ENCODE results near the gene SLC7A11.
"Not testable (repeated sequence)": the region's sequence is repeated elsewhere in the genome, so short reads cannot be mapped to it uniquely, and the experiment has no call there.

Gene SLC7A11

DNA sequence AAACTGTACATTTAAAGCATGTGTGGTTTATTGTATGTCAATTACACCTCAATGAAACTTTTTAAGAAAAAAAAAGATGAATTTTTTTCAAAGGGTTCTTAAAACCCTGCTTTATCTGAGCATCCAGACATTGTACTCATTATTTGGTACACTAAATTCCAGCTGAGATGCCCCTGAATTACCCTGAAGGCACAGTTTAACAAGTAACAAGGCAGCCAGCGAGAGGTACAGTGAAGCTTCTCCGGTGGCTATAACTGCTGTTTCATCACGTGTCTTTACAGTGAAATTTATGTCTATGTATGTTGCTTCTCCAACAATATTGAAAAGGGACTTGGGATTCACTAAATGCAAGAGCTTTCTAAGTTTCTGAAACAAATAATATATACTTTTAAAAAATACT lies 15.8 kb downstream of the SLC7A11 start:
- Histone ChIP-seq H3K4me1 (ENCODE audit: insufficient read depth, low read length) (peaks cover 48% of the 10 kb centered on the region), H3K27ac (ENCODE audit: low read length) (no peak overlapping the region), H3K36me3 (ENCODE audit: insufficient read depth, low read depth, low read length) (peaks cover 11% of the 10 kb centered on the region)

DNA sequence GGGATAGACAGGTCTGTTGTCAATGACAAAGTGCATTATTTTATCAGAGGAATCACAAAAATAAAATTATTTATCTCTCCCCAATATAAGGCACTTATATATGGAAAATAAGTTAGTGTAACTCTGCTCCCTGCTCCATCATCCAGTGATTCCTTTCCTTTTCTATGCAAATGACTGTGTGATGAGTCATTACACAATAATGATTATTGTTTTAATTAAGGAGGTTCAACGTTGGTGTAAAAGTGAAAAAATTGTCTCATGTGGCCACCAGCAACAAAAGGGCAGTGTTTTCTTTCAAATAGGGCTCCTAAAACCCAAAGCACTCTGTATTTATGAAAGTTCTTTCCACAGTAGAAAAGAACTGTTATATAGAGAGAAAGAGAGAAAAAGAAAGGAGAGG lies 16.7 kb downstream of the SLC7A11 start:
- H3K36me3 ChIP-seq (ENCODE audit: insufficient read depth, low read depth, low read length) = peaks cover 14% of the 10 kb centered on the region
- no peaks in the 10 kb centered on the region for H3K27me3 ChIP-seq (ENCODE audit: insufficient read depth, low read length)
- no peak overlapping the region for H3K4me3 ChIP-seq (ENCODE audit: low read length)
- no peak overlapping the region; the same call in 1 of the 2 replicates for H3K9ac ChIP-seq (ENCODE audit: low read depth, low read length)
- H3K4me1 ChIP-seq (ENCODE audit: insufficient read depth, low read length) = peaks cover 53% of the 10 kb centered on the region
- H3K27ac ChIP-seq (ENCODE audit: low read length) = peak overlapping the region; percentile 4
- no peaks in the 10 kb centered on the region for H3K9me3 ChIP-seq (ENCODE audit: insufficient read depth, low read depth, low read length)

More for the DNA sequence above, 15.8 kb downstream of the SLC7A11 start:
- H3K9me3 ChIP-seq (ENCODE audit: insufficient read depth, low read depth, low read length) = no peaks in the 10 kb centered on the region
- no peak overlapping the region for H3K4me3 ChIP-seq (ENCODE audit: low read length)
- no peak overlapping the region for H3K9ac ChIP-seq (ENCODE audit: low read depth, low read length)
- no peaks in the 10 kb centered on the region for H3K27me3 ChIP-seq (ENCODE audit: insufficient read depth, low read length)

DNA sequence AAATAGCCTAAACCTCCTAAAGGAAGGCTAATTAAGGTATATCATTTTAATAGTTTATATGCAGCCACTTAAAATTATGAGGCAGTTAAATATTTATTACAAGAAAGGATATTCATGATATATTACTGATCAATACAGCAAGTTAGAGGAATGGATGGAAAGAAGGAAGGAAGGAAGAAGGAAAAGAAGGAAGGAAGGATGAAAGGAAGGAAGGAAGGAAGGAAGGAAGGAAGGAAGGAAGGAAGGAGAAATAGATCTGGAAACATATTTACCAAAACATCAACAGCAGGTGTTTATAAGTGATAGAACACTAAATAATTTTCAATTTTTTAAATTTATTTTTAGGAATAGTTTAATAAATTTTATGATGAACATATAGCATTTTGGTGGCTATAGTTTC lies 17.5 kb downstream of the SLC7A11 start:
- Histone ChIP-seq H3K4me1 (ENCODE audit: insufficient read depth, low read length) (peaks cover 53% of the 10 kb centered on the region), H3K9me3 (ENCODE audit: insufficient read depth, low read depth, low read length) (no peaks in the 10 kb centered on the region), H3K9ac (ENCODE audit: low read depth, low read length) (no peak overlapping the region), H3K4me3 (ENCODE audit: low read length) (no peak overlapping the region), H3K27me3 (ENCODE audit: insufficient read depth, low read length) (no peaks in the 10 kb centered on the region), H3K36me3 (ENCODE audit: insufficient read depth, low read depth, low read length) (peaks cover 8% of the 10 kb centered on the region), H3K27ac (ENCODE audit: low read length) (no peak overlapping the region)

DNA sequence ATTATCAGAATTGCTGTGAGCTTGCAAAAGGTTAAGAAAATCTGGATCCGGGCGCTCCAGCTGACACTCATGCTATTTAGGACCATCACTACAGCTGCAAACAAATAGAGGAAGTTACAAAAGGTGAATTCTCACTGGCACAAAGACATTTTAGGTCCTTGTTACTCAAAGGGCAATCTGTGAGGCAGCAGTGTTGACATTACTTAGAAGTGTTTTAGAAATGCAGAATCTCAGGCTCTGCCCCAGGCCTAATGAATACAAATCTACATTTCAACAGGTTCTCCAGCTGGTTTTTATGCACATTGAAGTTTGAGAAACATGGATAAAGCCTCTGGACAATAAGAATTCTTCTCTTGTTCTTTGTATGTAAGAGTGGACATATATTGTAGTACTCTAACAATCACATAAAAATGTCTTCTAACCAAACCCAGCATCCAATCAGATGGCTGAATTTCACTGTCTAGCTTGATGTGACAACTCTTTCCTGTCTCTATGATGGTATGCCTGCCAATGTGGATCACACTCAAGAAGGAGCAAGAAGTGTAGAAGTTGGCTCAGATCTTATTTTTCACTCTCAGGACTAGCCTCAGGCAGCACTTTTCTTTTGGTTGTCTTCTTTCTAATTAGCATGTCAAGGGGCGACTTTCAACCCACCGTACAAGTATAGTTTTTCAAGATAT lies 18.8 kb downstream of the SLC7A11 start:
- peak overlapping the region; percentile 68 for H3K9ac ChIP-seq (ENCODE audit: low read depth, low read length)
- H3K4me1 ChIP-seq (ENCODE audit: insufficient read depth, low read length) = peaks cover 51% of the 10 kb centered on the region
- H3K36me3 ChIP-seq (ENCODE audit: insufficient read depth, low read depth, low read length) = peaks cover 16% of the 10 kb centered on the region
- peak overlapping the region; percentile 61 for H3K4me3 ChIP-seq (ENCODE audit: low read length)
- no peaks in the 10 kb centered on the region for H3K27me3 ChIP-seq (ENCODE audit: insufficient read depth, low read length)
- H3K9me3 ChIP-seq (ENCODE audit: insufficient read depth, low read depth, low read length) = no peaks in the 10 kb centered on the region
- peak overlapping the region; percentile 60 for H3K27ac ChIP-seq (ENCODE audit: low read length)

DNA sequence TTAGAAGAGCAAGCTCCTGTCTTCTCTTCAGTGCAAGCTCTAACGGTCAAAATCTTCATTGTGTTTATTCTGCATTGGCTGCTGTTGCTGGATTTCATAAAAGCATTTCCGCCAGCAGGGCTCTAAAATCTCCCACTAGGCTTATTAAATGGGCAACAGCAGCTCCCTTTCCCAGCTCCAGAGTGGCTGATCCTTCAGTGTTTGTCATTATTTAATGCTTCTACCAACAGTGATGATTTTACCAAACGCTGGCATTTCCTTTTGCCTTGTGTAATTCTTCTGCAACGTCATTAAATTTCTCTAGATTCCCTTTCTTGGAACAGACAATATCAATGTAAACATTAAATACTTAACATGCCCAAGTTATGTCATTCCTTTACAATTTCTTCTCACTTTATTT lies 20.1 kb downstream of the SLC7A11 start:
- H3K9ac ChIP-seq (ENCODE audit: low read depth, low read length) = no peak overlapping the region
- H3K9me3 ChIP-seq (ENCODE audit: insufficient read depth, low read depth, low read length) = no peaks in the 10 kb centered on the region
- peaks cover 21% of the 10 kb centered on the region for H3K36me3 ChIP-seq (ENCODE audit: insufficient read depth, low read depth, low read length)
- H3K27ac ChIP-seq (ENCODE audit: low read length) = no peak overlapping the region
- peaks cover 56% of the 10 kb centered on the region for H3K4me1 ChIP-seq (ENCODE audit: insufficient read depth, low read length)
- H3K27me3 ChIP-seq (ENCODE audit: insufficient read depth, low read length) = no peaks in the 10 kb centered on the region
- H3K4me3 ChIP-seq (ENCODE audit: low read length) = no peak overlapping the region

DNA sequence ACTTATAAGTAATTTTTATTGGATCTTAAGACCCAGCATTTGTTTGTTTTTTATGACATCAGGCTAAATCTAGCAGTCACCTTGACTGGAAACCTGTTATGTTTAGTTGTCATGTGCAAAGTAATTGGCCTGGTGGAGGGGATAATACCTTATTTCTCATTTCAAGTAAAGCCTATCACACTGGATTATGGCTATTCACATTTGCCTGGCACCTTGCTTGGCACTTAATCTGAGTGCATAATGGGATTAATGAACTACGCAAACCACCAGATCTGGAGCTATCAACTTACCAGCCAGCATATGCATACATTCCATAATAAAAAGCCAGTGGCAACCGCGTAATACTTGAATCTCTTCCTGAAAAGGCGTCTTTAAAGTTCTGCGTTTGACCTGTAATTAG lies 23.2 kb downstream of the SLC7A11 start:
- Histone ChIP-seq H3K27ac (ENCODE audit: low read length) (no peak overlapping the region), H3K4me3 (ENCODE audit: low read length) (no peak overlapping the region), H3K4me1 (ENCODE audit: insufficient read depth, low read length) (peaks cover 52% of the 10 kb centered on the region), H3K36me3 (ENCODE audit: insufficient read depth, low read depth, low read length) (peaks cover 28% of the 10 kb centered on the region), H3K9ac (ENCODE audit: low read depth, low read length) (no peak overlapping the region), H3K27me3 (ENCODE audit: insufficient read depth, low read length) (no peaks in the 10 kb centered on the region), H3K9me3 (ENCODE audit: insufficient read depth, low read depth, low read length) (no peaks in the 10 kb centered on the region)

DNA sequence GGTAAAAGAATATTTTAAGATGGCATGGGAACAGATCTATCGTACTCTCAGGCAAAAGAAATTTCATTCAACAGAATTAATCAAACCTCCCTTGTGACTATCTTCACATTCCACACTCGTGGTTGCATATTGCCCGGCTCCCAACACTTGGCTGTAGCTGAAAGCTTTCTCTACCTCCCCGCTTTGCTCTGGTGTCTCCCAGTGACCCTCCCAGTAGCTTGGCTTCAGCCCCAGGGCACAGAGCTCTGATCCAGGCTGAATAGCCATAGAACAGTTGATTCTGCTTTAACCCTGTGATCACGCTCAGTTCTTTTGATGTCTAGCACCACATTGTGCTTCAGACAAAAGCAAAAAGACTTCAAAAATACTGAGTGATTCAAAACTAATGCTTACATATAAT lies 24.6 kb downstream of the SLC7A11 start:
- no peaks in the 10 kb centered on the region for H3K27me3 ChIP-seq (ENCODE audit: insufficient read depth, low read length)
- H3K9ac ChIP-seq (ENCODE audit: low read depth, low read length) = no peak overlapping the region
- peaks cover 37% of the 10 kb centered on the region for H3K36me3 ChIP-seq (ENCODE audit: insufficient read depth, low read depth, low read length)
- no peak overlapping the region for H3K4me3 ChIP-seq (ENCODE audit: low read length)
- peaks cover 40% of the 10 kb centered on the region for H3K4me1 ChIP-seq (ENCODE audit: insufficient read depth, low read length)
- H3K9me3 ChIP-seq (ENCODE audit: insufficient read depth, low read depth, low read length) = no peaks in the 10 kb centered on the region
- no peak overlapping the region for H3K27ac ChIP-seq (ENCODE audit: low read length)

DNA sequence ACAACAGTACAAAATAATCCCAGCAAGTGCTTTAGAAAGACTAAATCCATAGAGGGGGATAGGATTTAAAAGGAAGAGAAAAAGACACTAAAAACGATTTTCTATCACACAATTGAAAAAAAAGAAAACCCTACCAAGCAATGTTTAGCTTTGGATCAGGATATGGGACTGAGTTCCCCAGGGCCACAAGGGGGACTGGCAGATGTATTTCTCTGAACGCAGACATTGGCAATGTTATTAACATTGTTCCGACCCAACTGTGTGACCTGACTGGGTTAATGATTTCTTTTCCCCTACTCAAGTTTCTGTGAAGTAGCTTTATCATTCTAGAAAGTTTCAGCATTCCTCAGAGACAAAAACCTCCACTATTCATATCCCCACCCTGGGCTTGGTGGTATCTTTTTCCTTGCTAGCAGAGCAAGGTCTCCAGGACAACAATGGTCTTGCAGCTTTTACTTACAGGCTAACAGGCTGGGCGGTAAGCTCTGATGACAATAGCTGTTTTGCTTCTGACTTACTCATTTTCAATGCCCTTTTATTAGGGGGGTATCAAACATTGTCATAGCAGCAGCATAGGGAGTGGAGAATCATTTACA lies 25.8 kb downstream of the SLC7A11 start:
- H3K27ac ChIP-seq (ENCODE audit: low read length) = peak overlapping the region; percentile 75
- no peak overlapping the region for H3K4me3 ChIP-seq (ENCODE audit: low read length)

DNA sequence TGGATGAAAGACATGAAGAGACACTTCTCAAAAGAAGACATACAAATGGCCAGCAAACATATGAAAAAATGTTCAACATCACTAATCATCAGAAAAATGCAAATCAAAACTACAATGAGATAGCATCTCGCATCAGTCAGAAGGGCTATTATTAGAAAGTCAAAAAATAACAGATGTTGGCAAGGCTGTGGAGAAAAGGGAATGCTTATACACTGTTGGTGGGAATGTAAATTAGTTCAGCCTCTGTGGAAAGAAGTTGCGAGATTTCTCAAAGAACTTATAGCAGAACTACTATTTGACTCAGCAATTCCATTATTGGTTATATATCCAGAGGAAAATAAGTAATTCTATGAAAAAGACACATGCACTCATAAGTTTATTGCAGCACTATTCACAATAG lies 31.6 kb downstream of the SLC7A11 start:
- H3K9me3 ChIP-seq (ENCODE audit: insufficient read depth, low read depth, low read length); H3K4me1 ChIP-seq (ENCODE audit: insufficient read depth, low read length); H3K9ac ChIP-seq (ENCODE audit: low read depth, low read length); H3K27me3 ChIP-seq (ENCODE audit: insufficient read depth, low read length); H3K4me3 ChIP-seq (ENCODE audit: low read length); H3K27ac ChIP-seq (ENCODE audit: low read length): not testable (repeated sequence)
- peaks cover 23% of the 10 kb centered on the region; the same call in 1 of the 2 replicates for H3K36me3 ChIP-seq (ENCODE audit: insufficient read depth, low read depth, low read length)

More for the DNA sequence above, 25.8 kb downstream of the SLC7A11 start:
- H3K27me3 ChIP-seq (ENCODE audit: insufficient read depth, low read length) = no peaks in the 10 kb centered on the region
- no peaks in the 10 kb centered on the region for H3K9me3 ChIP-seq (ENCODE audit: insufficient read depth, low read depth, low read length)
- H3K9ac ChIP-seq (ENCODE audit: low read depth, low read length) = 0 out of 2 replicates have a peak overlapping the region, but pooled peaks have one; percentile 45
- peaks cover 44% of the 10 kb centered on the region for H3K36me3 ChIP-seq (ENCODE audit: insufficient read depth, low read depth, low read length)
- H3K4me1 ChIP-seq (ENCODE audit: insufficient read depth, low read length) = peaks cover 30% of the 10 kb centered on the region; the same call in 1 of the 2 replicates

DNA sequence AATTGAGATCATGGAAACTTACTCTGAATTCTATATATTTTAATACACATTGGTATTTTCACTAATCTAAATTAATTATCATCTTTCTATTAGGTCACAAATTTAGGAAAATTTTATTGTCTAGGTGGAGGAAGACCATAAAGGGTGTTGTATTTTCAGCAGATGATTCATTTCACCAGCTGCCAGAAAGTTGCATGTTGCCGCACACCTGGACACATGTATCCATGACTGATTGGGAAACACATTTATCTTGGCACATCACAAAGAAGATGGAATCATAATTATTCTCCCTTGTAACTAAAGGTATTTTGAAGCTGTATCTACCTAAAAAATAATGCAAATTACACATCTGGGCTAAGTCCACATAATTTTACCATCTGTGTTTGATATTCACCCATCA lies 33.1 kb downstream of the SLC7A11 start:
- no peak overlapping the region for H3K9ac ChIP-seq (ENCODE audit: low read depth, low read length)
- no peaks in the 10 kb centered on the region for H3K27me3 ChIP-seq (ENCODE audit: insufficient read depth, low read length)
- peaks cover 18% of the 10 kb centered on the region; the same call in 1 of the 2 replicates for H3K36me3 ChIP-seq (ENCODE audit: insufficient read depth, low read depth, low read length)
- peaks cover 9% of the 10 kb centered on the region; the same call in 1 of the 2 replicates for H3K4me1 ChIP-seq (ENCODE audit: insufficient read depth, low read length)
- no peaks in the 10 kb centered on the region for H3K9me3 ChIP-seq (ENCODE audit: insufficient read depth, low read depth, low read length)
- no peak overlapping the region for H3K27ac ChIP-seq (ENCODE audit: low read length)
- no peak overlapping the region for H3K4me3 ChIP-seq (ENCODE audit: low read length)

DNA sequence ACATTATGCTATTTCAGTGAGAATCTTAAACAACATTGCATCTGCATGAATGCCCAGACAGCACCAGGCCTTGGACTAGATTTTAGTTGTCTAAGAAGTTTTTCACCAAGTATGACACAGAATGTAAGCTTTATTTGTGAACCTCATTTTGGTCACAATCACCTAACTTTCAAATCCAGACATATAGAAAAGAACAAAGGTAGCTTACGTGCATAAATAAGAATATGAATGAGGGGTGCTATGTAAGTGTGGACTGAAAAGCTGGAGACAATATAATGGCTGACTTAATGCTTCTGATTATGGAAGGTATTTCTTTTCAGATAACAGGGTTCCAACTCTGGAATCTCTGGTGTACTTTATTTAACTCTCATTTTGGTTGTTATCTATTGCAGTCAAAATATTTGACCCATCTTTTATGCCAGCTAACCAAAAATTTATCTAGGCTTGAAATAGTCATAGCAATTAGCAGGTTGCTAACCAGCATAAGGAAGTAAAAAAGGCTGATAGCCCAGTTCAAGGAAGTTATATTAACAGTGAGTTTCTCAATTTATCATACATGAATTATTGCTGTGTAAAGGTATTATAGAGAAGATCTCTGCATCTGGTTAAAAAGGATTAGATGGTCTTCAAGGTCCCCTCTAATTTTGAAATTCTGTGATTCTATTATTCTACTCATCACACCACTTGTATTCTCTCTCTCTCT lies 36.5 kb downstream of the SLC7A11 start:
- H3K36me3 ChIP-seq (ENCODE audit: insufficient read depth, low read depth, low read length) = no peaks in the 10 kb centered on the region
- no peak overlapping the region for H3K27ac ChIP-seq (ENCODE audit: low read length)
- H3K4me1 ChIP-seq (ENCODE audit: insufficient read depth, low read length) = peaks cover 9% of the 10 kb centered on the region; the same call in 1 of the 2 replicates
- no peak overlapping the region for H3K9ac ChIP-seq (ENCODE audit: low read depth, low read length)
- no peaks in the 10 kb centered on the region for H3K27me3 ChIP-seq (ENCODE audit: insufficient read depth, low read length)
- H3K9me3 ChIP-seq (ENCODE audit: insufficient read depth, low read depth, low read length) = no peaks in the 10 kb centered on the region
- no peak overlapping the region for H3K4me3 ChIP-seq (ENCODE audit: low read length)

DNA sequence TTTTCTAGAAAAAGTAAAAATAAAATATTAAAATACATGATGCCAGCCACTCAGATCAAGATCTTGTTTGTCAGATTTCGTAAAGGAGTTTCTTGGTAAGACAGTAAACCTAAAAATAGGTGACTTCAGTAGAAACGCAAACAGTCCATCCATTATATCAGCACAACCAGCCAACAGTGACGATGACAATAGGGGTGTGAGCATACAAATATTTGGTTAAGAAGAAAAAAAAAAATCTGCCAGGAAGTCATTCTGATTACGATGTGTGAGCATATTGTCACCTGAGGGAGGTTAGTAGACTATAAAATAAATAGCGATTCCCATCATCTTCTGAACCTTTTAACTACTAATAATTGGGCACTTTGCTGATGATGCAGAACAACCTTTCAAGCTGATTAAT lies 37.6 kb downstream of the SLC7A11 start:
- H3K4me1 ChIP-seq (ENCODE audit: insufficient read depth, low read length) = peaks cover 18% of the 10 kb centered on the region
- H3K27me3 ChIP-seq (ENCODE audit: insufficient read depth, low read length) = no peaks in the 10 kb centered on the region
- no peaks in the 10 kb centered on the region for H3K36me3 ChIP-seq (ENCODE audit: insufficient read depth, low read depth, low read length)
- H3K9me3 ChIP-seq (ENCODE audit: insufficient read depth, low read depth, low read length) = no peaks in the 10 kb centered on the region
- H3K4me3 ChIP-seq (ENCODE audit: low read length) = no peak overlapping the region
- H3K27ac ChIP-seq (ENCODE audit: low read length) = no peak overlapping the region
- no peak overlapping the region for H3K9ac ChIP-seq (ENCODE audit: low read depth, low read length)

Measured in iPS-20b (cell line).